Caco-2 (cell line): Measurements from ENCODE around the gene TTC21B. TPM values are rescaled to one million over a fixed set of nuclear protein-coding genes. Genes with fewer than 3 reads are reported as not detected.
A peak's percentile ranks its signal among the peaks of the same experiment; 100 is the strongest.

Experiments
- BruUV-seq: library from RNA; stranded (reverse); fragments of 400-500 nt; replicated peaks from 2 replicates; lab custom pipeline; 2021; lab: Mats Ljungman, UMichigan
- CTCF ChIA-PET: fragments of 300-600 bp; sonication (Branson Sonifier 250); formaldehyde crosslinking; loops from one replicate; lab custom pipeline; 2022; ENCODE audit warnings: antibody characterized with exemption; lab: Charles Lee
- POLR2A ChIA-PET: fragments of 300-600 bp; sonication (Branson Sonifier 250); formaldehyde crosslinking; loops from one replicate; lab custom pipeline; 2022; ENCODE audit warnings: antibody characterized with exemption; lab: Charles Lee
- DNase-seq, 2 experiments: peaks; one replicate each; pipeline versions ENCODE4 v3.0.0 to v3.0.0-alpha.2; 2020 to 2022
- H3K27me3 ChIP-seq: replicated peaks from 2 replicates; pipeline ENCODE4 v1.6.0; 2011; ENCODE audit warnings: low read length; ENCODE audit not compliant: control insufficient read depth, insufficient read depth
- H3K36me3 ChIP-seq: 2 replicates; pipeline ENCODE4 v1.5.1; 2011; ENCODE audit warnings: low read length; ENCODE audit not compliant: control insufficient read depth, insufficient read depth
- H3K4me1 ChIP-seq: fragments of 250-450 bp; sonication (Bioruptor Pico); 2 replicates; pipeline ENCODE4 v1.5.1; 2020; ENCODE audit warnings: mild to moderate bottlenecking
- H3K4me3 ChIP-seq: 2 replicates; pipeline ENCODE4 v1.5.1; 2011; ENCODE audit warnings: low read depth, mild to moderate bottlenecking, control low read depth, low read length
- H3K9me3 ChIP-seq: fragments of 250-450 bp; sonication (Bioruptor Pico); 2 replicates; pipeline ENCODE4 v1.5.1; 2020; ENCODE audit warnings: mild to moderate bottlenecking, moderate library complexity
- H3K27ac Mint-ChIP-seq: one replicate; pipeline ENCODE4 v1.8.0; 2022; ENCODE audit warnings: mixed read lengths; ENCODE audit not compliant: unreplicated experiment
- H3K27me3 Mint-ChIP-seq: one replicate; pipeline ENCODE4 v1.8.0; 2022; ENCODE audit warnings: mixed read lengths; ENCODE audit not compliant: insufficient read depth, unreplicated experiment
- H3K36me3 Mint-ChIP-seq: one replicate; pipeline ENCODE4 v1.8.0; 2022; ENCODE audit warnings: mild to moderate bottlenecking, mixed read lengths; ENCODE audit not compliant: insufficient read depth, unreplicated experiment
- H3K4me1 Mint-ChIP-seq: one replicate; pipeline ENCODE4 v1.8.0; 2022; ENCODE audit warnings: low read depth, mixed read lengths; ENCODE audit not compliant: unreplicated experiment
- H3K4me3 Mint-ChIP-seq: one replicate; pipeline ENCODE4 v1.8.0; 2022; ENCODE audit warnings: mild to moderate bottlenecking, moderate library complexity, mixed read lengths; ENCODE audit not compliant: unreplicated experiment
- H3K9me3 Mint-ChIP-seq: one replicate; pipeline ENCODE4 v1.8.0; 2022; ENCODE audit warnings: mixed read lengths; ENCODE audit not compliant: unreplicated experiment
- intact Hi-C: fragments of 100-400 bp; cut with micrococcal nuclease; formaldehyde crosslinking; loops from one replicate; pipeline ENCODE4 v1.10.0; 2022; ENCODE audit not compliant: unreplicated experiment
- total RNA-seq: library from RNA; stranded (reverse); gene quantifications from 2 replicates; pipeline ENCODE4 v1.2.3, GENCODE V29; 2022
- TF ChIP-seq, protein P1 (sequence below), 2 experiments: fragments of 200-600 bp in 1 of 2; IDR thresholded peaks; 1 replicate in 1 of 2; 2 replicates in 1 of 2; pipeline versions ENCODE4 v1.5.1 to v1.8.0; 2011 to 2022; ENCODE audit warnings: antibody characterized with exemption in 1 of 2, control low read depth in 1 of 2, inconsistent platforms in 1 of 2, low read depth in 1 of 2, low read length in 1 of 2, mild to moderate bottlenecking in 1 of 2, moderate library complexity in 1 of 2; ENCODE audit not compliant: insufficient read depth in 1 of 2, severe bottlenecking in 1 of 2, unreplicated experiment in 1 of 2

Gene TTC21B
- total RNA-seq, 1 experiment from 2014 or later, result 14.2 TPM

DNA sequence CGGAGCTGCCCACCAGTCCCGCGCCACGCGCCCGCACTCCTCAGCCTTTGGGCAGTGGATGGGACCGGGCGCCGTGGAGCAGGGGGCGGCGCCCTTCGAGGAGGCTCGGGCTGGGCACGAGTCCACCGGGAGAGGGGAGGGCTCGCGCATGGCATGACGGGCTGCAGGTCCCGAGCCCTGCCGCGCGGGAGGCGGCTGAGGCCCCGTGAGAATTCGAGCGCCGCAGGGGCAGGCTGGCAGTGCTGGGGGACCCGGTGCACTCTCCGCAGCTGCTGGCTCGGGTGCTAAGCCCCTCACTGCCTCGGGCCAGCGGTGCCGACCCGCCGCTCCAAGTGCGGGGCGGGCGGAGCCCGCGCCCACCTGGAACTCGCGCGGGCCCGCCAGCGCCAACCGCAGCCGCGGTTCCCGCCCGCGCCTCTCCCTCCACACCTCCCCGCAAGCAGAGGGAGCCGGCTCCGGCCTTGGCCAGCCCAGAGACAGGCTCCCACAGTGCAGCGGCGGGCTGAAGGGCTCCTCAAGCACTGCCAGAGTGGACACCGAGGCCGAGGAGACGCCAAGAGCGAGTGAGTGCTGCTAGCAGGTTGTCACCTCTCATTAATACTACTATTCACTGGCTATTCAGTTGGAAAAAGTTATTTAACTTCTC, 3.6 kb upstream of the TTC21B start:
- no peaks in the 10 kb centered on the region for H3K27me3 Mint-ChIP-seq
- H3K4me1 Mint-ChIP-seq, result peaks cover 7% of the 10 kb centered on the region
- no peak overlapping the region for H3K4me3 ChIP-seq
- H3K4me3 Mint-ChIP-seq, result no peak overlapping the region
- H3K27ac Mint-ChIP-seq, result no peak overlapping the region
- H3K27me3 ChIP-seq, result no peaks in the 10 kb centered on the region
- H3K9me3 Mint-ChIP-seq, result no peaks in the 10 kb centered on the region
- TF ChIP-seq, protein P1, sequence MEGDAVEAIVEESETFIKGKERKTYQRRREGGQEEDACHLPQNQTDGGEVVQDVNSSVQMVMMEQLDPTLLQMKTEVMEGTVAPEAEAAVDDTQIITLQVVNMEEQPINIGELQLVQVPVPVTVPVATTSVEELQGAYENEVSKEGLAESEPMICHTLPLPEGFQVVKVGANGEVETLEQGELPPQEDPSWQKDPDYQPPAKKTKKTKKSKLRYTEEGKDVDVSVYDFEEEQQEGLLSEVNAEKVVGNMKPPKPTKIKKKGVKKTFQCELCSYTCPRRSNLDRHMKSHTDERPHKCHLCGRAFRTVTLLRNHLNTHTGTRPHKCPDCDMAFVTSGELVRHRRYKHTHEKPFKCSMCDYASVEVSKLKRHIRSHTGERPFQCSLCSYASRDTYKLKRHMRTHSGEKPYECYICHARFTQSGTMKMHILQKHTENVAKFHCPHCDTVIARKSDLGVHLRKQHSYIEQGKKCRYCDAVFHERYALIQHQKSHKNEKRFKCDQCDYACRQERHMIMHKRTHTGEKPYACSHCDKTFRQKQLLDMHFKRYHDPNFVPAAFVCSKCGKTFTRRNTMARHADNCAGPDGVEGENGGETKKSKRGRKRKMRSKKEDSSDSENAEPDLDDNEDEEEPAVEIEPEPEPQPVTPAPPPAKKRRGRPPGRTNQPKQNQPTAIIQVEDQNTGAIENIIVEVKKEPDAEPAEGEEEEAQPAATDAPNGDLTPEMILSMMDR (IDR thresholded peaks at IDR 0.05; ENCODE audit: insufficient read depth in 1 of 2, low read depth in 1 of 2, low read length in 1 of 2, severe bottlenecking in 1 of 2, unreplicated experiment in 1 of 2), result no peak
- intact Hi-C loops, result no loop called here
- H3K36me3 Mint-ChIP-seq, result no peaks in the 10 kb centered on the region
- no peaks in the 10 kb centered on the region for H3K9me3 ChIP-seq
- no peak for DNase-seq
- ChIA-PET POLR2A (no interaction called here), CTCF (no interaction called here)
- BruUV-seq, result no TSS peak
- H3K36me3 ChIP-seq, result no peaks in the 10 kb centered on the region
- H3K4me1 ChIP-seq, result peaks cover 12% of the 10 kb centered on the region

DNA sequence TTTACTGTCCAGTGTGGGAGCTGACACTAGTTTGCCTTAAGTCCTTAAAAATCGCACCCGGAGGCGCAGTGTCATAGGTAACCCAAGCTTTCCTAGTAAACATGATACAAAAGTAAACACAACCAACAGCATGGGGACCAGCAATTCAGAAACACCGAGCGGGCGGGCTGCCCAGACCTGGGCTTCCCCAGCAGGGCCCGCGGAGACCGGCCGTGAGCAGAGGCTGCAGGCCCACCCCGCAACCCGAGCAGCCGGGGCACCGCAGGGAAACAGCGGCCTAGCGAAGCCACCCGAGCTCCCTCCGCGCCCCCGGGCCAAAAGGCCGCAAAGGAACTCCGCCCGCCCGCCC, 296 bp downstream of the TTC21B start:
- ChIA-PET POLR2A (interaction anchor here (0.7 to 1.0 kb wide), 3 partner anchors 8 to 159 kb away, joined by 4 to 8 read pairs (median 5); partner anchors contain the start of gene GALNT3), CTCF (interaction anchor here (0.7 to 1.8 kb wide), 10 partner anchors 9 to 229 kb away, joined by 3 to 11 read pairs (median 4); partner anchors contain the start of gene SCN1A)
- Histone ChIP-seq H3K4me3 (peak overlapping the region; percentile 64), H3K36me3 (no peaks in the 10 kb centered on the region), H3K27me3 (no peaks in the 10 kb centered on the region), H3K9me3 (no peaks in the 10 kb centered on the region), H3K4me1 (peaks cover 15% of the 10 kb centered on the region)
- TF ChIP-seq, protein P1 (IDR thresholded peaks at IDR 0.05; ENCODE audit: insufficient read depth in 1 of 2, low read depth in 1 of 2, low read length in 1 of 2, severe bottlenecking in 1 of 2, unreplicated experiment in 1 of 2), result no peak
- no peaks in the 10 kb centered on the region for H3K9me3 Mint-ChIP-seq
- H3K4me3 Mint-ChIP-seq, result no peak overlapping the region
- no peaks in the 10 kb centered on the region for H3K27me3 Mint-ChIP-seq
- peaks cover 7% of the 10 kb centered on the region for H3K4me1 Mint-ChIP-seq
- no peak for DNase-seq
- intact Hi-C loops, result loop anchor here (1.0 kb wide), 1 partner anchor 159 kb away; the partner anchor contains the start of gene GALNT3
- no peaks in the 10 kb centered on the region for H3K36me3 Mint-ChIP-seq
- no peak overlapping the region for H3K27ac Mint-ChIP-seq
- no TSS peak for BruUV-seq

DNA sequence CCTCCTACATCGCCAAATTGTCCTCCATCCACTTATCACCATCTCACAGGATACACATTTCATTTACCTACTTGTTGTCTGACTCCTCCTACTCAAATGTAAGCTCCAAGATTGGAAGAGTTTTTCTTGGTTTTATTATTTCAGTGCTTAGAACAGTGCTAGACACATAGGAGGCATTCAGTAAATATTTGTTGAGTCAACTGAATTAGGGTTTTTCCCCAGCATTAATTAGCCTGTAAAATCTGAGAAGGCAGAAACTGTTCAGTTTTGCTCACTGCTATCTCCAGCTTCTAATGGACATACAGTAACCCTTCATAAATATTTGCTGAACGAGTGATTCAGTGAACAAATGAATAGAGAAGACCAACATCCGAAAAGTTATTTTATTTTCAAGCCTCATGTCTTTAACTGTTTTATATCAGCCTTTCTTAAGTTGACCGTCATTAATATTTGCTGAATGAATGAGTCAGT, 800 bp downstream of the TTC21B start:
- TSS peak; percentile 58 for BruUV-seq
- H3K4me1 ChIP-seq, result peaks cover 15% of the 10 kb centered on the region
- H3K27ac Mint-ChIP-seq, result no peak overlapping the region
- TF ChIP-seq, protein P1 (IDR thresholded peaks at IDR 0.05; ENCODE audit: insufficient read depth in 1 of 2, low read depth in 1 of 2, low read length in 1 of 2, severe bottlenecking in 1 of 2, unreplicated experiment in 1 of 2), result no peak
- H3K4me1 Mint-ChIP-seq, result peaks cover 7% of the 10 kb centered on the region
- H3K36me3 Mint-ChIP-seq, result no peaks in the 10 kb centered on the region
- no peaks in the 10 kb centered on the region for H3K27me3 Mint-ChIP-seq
- ChIA-PET CTCF (interaction anchor here (0.8 to 1.8 kb wide), 5 partner anchors 8 to 175 kb away, joined by 3 to 11 read pairs (median 6); partner anchors contain the start of gene SCN1A), POLR2A (interaction anchor here (0.7 kb wide), 1 partner anchor 85 kb away, joined by 4 read pairs; no protein-coding TSS in a partner anchor)
- H3K27me3 ChIP-seq, result no peaks in the 10 kb centered on the region
- H3K4me3 Mint-ChIP-seq, result no peak overlapping the region
- peak overlapping the region; percentile 64 for H3K4me3 ChIP-seq
- no peaks in the 10 kb centered on the region for H3K9me3 Mint-ChIP-seq
- no peaks in the 10 kb centered on the region for H3K9me3 ChIP-seq
- no peak for DNase-seq
- H3K36me3 ChIP-seq, result no peaks in the 10 kb centered on the region
- intact Hi-C loops, result loop anchor here (1.0 kb wide), 1 partner anchor 158 kb away; the partner anchor contains the start of gene GALNT3
